ENCODE measurements around the gene PIK3CD.

DNA sequence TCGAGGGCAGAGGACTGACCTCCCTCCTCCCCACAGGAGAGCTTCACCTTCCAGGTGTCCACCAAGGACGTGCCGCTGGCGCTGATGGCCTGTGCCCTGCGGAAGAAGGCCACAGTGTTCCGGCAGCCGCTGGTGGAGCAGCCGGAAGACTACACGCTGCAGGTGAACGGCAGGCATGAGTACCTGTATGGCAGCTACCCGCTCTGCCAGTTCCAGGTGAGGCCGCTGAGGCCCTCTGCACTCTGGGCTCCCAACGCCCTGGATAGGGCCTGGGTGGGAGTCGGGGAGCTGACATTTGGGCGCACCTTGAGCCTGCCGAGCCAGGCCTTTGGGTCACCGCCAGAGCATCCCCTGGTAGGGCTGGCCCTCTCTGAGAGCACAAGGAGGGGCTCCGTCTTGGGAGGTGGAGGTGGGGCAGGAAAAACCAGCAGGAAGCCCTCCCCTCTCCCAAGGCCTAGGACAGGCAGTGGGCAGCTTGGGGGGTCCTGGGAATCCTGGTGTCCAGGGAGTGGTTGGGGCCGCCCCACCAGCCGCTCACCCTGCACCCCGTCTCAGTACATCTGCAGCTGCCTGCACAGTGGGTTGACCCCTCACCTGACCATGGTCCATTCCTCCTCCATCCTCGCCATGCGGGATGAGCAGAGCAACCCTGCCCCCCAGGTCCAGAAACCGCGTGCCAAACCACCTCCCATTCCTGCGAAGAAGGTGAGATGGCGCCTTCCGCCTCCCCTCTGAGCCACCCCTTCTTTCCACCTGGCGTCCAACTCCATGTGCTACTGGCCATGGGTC, 65.1 kb downstream of the PIK3CD start:
- TF ChIP-seq, protein P1, sequence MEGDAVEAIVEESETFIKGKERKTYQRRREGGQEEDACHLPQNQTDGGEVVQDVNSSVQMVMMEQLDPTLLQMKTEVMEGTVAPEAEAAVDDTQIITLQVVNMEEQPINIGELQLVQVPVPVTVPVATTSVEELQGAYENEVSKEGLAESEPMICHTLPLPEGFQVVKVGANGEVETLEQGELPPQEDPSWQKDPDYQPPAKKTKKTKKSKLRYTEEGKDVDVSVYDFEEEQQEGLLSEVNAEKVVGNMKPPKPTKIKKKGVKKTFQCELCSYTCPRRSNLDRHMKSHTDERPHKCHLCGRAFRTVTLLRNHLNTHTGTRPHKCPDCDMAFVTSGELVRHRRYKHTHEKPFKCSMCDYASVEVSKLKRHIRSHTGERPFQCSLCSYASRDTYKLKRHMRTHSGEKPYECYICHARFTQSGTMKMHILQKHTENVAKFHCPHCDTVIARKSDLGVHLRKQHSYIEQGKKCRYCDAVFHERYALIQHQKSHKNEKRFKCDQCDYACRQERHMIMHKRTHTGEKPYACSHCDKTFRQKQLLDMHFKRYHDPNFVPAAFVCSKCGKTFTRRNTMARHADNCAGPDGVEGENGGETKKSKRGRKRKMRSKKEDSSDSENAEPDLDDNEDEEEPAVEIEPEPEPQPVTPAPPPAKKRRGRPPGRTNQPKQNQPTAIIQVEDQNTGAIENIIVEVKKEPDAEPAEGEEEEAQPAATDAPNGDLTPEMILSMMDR (IDR thresholded peaks at IDR 0.05) = no peak
- TF ChIP-seq POLR2AphosphoS5 (IDR thresholded peaks at IDR 0.05) = no peak
- TF ChIP-seq POLR2A (IDR thresholded peaks at IDR 0.05) = no peak
